Measurements from ENCODE around the gene WEE2.
A peak's percentile ranks its signal among the peaks of the same experiment; 100 is the strongest.
"Not testable (repeated sequence)": the region's sequence is repeated elsewhere in the genome, so short reads cannot be mapped to it uniquely, and the experiment has no call there.

WEE2 gene

GRCh38 chr7:141715794-141716689 lies 7.9 kb downstream of the WEE2 start:
- no peak for DNase-seq

DNA sequence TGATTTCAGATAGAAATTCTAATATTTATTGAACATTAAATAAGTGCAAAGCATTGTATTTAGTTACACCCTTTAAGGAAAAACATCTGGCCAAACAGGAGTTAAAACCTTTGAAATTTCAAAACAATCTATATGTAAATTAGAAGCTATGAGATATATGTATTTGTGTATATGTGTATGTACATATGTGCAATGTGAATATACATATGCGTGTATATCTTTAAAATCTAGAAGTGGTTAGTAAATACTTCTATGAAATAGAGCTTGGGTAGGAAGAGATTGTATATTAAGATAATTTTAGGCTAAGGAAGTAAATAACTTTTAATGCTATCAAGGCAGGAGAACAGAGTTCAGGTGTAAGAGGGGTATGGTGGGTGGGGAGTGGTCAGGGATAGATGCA lies 9.3 kb downstream of the WEE2 start:
- DNase-seq, result no peak

- DNase-seq, result no peak
Observed at GRCh38 chr7:141722529-141722928, 14.4 kb downstream of the WEE2 start.

DNA sequence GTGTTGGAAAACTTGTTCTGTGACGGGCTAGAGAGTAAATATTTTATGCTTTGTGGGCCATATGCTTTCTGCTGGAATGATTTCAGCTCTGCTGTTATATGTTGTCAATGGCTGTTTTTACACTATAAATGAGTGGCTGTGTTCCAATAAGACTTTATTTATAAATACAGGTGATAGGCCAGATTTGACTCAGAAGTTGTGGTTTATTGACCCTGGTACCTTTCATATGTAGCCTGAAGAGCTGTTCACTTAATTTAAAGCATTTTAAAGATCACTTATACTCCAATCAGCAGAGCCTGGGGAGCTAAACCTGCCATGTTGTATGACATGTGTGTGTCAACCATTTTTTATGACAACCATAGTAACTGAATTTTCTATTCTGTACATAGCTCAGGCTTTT lies 20.9 kb downstream of the WEE2 start:
- no peak for DNase-seq

DNA sequence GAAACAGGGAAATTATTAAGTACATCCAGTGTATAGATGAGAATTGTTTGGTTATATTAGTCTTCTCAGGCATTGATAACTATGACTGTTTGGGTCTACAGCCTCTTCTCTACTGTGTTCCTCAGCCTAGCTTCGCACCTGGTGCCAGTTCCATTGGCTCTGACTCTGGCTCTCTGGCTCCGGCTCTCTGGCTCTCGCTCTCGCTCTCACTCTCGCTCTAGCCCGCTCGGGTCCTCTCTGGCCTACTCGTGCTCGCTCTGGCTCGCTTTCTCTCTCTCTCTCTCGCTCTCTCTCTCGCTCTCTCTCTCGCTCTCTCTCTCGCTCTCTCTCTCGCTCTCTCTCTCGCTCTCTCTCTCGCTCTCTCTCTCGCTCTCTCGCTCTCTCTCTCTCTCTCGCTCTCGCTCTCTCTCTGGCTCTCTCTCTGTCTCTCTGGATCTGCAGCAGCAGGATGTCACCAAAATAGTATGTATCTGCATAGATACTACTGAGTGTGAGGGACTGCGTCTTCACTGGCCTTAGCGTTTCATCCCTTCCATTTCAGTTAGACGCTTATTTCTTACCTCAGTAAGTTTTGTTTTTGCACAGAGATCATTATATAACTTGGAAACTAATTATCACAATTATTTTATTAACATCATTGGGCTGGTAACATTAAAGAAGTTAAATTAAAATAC lies 23.5 kb downstream of the WEE2 start:
- no peak for DNase-seq

DNA sequence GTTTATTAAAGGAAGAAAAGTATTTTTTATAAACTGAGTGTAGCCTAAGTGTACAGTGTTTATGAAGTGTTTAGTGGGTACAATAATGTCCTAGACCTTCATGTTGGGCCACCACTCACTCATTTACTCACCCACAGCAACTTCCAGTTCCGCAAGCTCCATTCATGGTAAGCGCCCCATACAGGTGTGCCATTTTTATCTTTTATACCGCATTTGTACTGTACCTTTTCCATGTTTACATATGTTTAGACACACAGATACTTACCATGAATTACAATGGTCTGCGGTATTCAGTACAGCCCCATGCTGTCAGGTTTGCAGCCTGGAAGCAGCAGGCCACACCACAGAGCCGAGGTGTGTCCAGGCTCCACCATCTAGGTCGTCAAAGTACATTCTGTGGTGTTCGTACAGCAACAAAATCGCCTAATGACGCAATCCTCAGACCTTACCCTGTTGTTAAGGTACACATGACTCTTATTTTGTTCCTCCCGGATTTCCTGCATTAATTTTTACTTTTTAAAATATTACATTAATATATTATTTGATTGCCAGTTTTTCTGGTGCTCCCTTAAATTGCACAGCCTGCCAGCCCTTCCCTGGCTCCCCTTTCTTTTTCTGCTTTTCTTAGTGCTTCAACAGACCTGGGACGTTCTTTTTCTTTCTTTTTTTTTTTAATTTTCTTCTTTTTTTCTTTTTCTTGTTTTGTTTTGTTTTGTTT lies 29.1 kb downstream of the WEE2 start:
- no peak for DNase-seq

DNA sequence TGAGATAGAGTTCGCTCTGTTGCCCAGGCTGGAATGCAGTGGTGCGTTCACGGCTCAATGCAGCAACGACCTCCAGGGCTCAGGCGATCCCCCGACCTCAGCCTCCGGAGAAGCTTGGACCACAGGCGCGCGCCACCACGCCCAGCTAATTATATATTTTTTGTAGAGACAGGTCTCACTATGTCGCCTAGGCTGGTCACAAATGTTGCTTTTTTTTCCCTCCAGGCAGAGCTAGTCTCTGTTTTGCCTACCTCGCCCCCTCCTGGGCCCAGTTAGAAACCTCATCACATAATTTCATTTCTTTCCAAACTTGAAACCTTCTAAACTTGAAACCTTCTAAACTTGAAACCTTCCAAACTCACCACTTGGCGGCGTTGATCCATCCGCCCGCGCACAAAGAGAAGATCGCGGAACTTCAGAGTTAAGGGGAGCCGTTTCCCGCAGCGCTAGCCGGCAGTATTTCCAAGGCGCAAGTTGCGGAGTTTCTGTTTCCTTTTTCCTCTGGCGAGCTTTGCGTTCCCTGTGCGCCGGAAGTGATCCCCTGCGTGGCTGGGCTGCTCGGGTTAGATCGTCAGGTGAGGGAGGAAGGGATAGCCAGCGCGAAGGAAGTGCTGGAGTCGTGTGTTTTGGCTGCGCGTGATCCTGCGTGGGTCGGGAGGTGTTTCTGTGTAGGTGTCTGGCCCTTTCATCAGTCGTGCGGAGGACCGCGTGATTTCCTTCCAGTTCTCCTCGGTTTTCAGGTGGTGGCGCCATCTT lies 29.9 kb downstream of the WEE2 start, which contains the start of gene SSBP1:
SSBP1 (plus strand) TSS at position 523 of the 756 bp plus-strand sequence. CDS start 809 bp downstream, outside the sequence.
- DNase-seq, result peak; percentile 86

- DNase-seq, result no peak
Observed at GRCh38 chr7:141738592-141739013, 30.4 kb downstream of the WEE2 start.

DNA sequence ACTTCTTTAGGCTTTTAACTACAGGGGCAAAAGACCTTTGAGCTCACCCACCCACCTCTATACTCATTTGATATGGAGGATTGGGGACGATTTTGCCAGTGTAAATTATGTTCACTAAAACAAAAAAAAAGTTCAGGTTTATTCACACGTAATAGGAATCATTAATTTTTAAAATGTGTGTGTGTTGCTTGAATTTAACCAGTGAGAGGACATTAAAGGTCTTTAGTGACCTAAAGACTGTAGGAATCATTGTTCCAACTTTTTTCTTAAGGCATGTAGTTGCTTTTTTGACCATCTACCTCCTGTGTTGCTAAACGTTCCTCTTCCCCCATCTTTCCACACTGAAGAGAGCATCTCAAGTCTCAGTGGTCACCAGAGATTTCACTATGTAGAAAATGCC lies 31.1 kb downstream of the WEE2 start:
- no peak for DNase-seq

GRCh38 chr7:141742229-141742628 lies 34.1 kb downstream of the WEE2 start:
- no peak for DNase-seq

- DNase-seq, result no peak
Observed at GRCh38 chr7:141744131-141744530, 36.0 kb downstream of the WEE2 start.

DNA sequence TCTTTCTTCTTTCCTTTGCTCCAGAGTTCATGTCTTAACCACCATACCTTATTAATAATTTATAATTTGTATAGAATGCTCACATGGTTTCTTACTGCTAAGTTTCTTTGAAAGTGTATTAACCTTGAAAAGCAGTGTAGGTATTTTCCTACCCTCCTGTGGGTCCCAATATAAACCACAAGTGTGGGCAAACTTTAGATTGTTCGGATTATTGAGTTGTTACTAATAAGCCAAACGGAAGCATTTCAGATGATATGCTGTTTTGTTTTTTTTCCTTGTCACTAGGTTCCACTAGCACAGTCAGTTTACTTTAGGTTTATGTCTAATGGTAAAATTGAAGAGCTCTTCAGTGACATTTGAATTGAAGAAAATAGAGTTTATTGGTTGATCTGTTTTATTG lies 40.2 kb downstream of the WEE2 start:
- no peak for DNase-seq

DNA sequence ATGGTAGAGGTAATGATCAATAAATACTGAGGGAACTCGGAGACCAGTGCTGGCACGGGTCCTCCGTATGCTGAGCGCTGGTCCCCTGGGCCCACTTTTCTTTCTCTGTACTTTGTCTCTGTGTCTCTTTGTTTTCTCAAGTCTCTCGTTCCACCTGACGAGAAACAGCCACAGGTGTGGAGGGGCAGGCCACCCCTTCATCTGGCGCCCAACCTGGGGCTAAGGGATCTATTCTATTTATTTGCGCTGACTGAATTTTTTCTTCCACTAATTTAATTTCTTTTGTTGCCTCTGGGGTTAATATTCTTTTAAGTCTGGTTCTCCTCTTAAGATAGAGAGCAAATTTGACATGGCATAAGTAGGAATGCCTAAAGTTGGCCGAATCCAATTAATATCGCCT lies 43.8 kb downstream of the WEE2 start:
- not testable (repeated sequence) for DNase-seq

DNA sequence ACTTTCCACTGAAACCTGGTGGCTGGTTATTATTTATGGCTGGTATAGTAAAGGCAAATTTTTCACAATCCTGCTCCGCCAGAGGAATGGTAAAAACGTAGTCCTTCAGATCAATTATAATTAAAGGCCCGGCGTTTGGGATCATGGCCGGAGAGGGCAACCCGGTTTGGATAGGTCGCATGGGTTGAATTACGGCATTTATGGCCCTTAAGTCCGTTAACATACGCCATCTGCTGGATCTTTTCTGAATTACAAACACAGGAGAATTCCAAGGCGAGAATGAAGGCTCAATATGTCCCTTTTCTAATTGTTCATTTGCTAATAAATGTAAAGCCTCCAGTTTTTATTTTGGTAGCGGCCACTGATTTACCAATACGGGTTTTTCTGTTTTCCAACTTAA lies 44.5 kb downstream of the WEE2 start:
- no peak for DNase-seq

- no peak for DNase-seq
Observed at GRCh38 chr7:141754939-141755338, 46.8 kb downstream of the WEE2 start.

GRCh38 chr7:141763797-141764196 lies 55.6 kb downstream of the WEE2 start, which contains the start of gene TAS2R3:
Gene TAS2R3 (plus strand): TSS chr7:141764097. CDS start chr7:141764159, 62 bp downstream.
- no peak for DNase-seq

DNA sequence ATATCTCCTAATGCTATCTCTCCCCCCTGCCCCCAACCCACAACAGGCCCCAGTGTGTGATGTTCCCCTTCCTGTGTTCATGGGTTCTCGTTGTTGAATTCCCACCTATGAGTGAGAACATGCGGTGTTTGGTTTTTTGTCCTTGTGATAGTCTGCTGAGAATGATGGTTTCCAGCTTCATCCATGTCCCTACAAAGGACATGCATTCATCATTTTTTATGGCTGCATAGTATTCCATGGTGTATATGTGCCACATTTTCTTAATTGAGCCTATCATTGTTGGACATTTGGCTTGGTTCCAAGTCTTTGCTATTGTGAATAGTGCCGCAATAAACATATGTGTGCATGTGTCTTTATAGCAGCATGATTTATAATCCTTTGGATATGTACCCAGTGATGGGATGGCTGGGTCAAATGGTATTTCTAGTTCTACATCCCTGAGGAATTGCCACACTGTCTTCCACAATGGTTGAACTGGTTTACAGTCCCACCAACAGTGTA lies 62.0 kb downstream of the WEE2 start:
- not testable (repeated sequence) for DNase-seq

- no peak for DNase-seq
Observed at GRCh38 chr7:141776374-141776773, 68.2 kb downstream of the WEE2 start, which contains the start of gene TAS2R4. Gene TAS2R4 (plus strand): TSS chr7:141776674. CDS start chr7:141778489, 1,815 bp downstream.

Measured in SIG-M5 (cell line).